GM19099 (cell line): ENCODE data around the gene PRELP.

Experiments used
- POLR2A ChIP-seq: IDR thresholded peaks from 3 replicates; pipeline ENCODE4 v1.6.1; 2011; ENCODE audit warnings: low read depth; ENCODE audit not compliant: insufficient read length; ENCODE audit errors: extremely low read depth

Gene PRELP

GRCh38 chr1:203505526-203506204 is 30.1 kb downstream of the PRELP start:
- no peak for TF ChIP-seq POLR2A

- TF ChIP-seq POLR2A: no peak
Observed at GRCh38 chr1:203506858-203507626, 31.4 kb downstream of the PRELP start.

- TF ChIP-seq POLR2A: no peak
Observed at GRCh38 chr1:203507759-203508158, 32.2 kb downstream of the PRELP start.

- TF ChIP-seq POLR2A: no peak
Observed at GRCh38 chr1:203508463-203509073, 33.0 kb downstream of the PRELP start.

- no peak for TF ChIP-seq POLR2A
Observed at GRCh38 chr1:203509135-203509534, 33.5 kb downstream of the PRELP start.

- TF ChIP-seq POLR2A: no peak
Observed at GRCh38 chr1:203511513-203511912, 35.9 kb downstream of the PRELP start.

GRCh38 chr1:203511930-203512329 is 36.3 kb downstream of the PRELP start:
- no peak for TF ChIP-seq POLR2A

- TF ChIP-seq POLR2A: no peak
Observed at GRCh38 chr1:203512517-203512847, 36.9 kb downstream of the PRELP start.

- no peak for TF ChIP-seq POLR2A
Observed at GRCh38 chr1:203512848-203513584, 37.4 kb downstream of the PRELP start.

GRCh38 chr1:203513585-203514031 is 38.0 kb downstream of the PRELP start:
- TF ChIP-seq POLR2A: no peak

GRCh38 chr1:203516184-203516583 is 40.6 kb downstream of the PRELP start:
- TF ChIP-seq POLR2A: no peak

GRCh38 chr1:203516906-203517305 is 41.3 kb downstream of the PRELP start:
- TF ChIP-seq POLR2A: no peak

GRCh38 chr1:203517426-203518110 is 42.0 kb downstream of the PRELP start:
- TF ChIP-seq POLR2A: no peak

GRCh38 chr1:203518541-203518940 is 42.9 kb downstream of the PRELP start:
- TF ChIP-seq POLR2A: no peak
